ENCODE measurements around the gene SEC11C.
"Not testable (repeated sequence)": the region's sequence is repeated elsewhere in the genome, so short reads cannot be mapped to it uniquely, and the experiment has no call there.

SEC11C gene

GRCh38 chr18:59139615-59140301 is at the start of gene SEC11C:
Gene SEC11C, plus strand, starts transcription at chr18:59139884. Its CDS starts 65 bp downstream, at chr18:59139949.
- DNase-seq (ENCODE audit: low read depth, low spot score) = peak; percentile 99

GRCh38 chr18:59090966-59091603 is 48.6 kb upstream of the SEC11C start:
- DNase-seq (ENCODE audit: low read depth, low spot score) = no peak

DNA sequence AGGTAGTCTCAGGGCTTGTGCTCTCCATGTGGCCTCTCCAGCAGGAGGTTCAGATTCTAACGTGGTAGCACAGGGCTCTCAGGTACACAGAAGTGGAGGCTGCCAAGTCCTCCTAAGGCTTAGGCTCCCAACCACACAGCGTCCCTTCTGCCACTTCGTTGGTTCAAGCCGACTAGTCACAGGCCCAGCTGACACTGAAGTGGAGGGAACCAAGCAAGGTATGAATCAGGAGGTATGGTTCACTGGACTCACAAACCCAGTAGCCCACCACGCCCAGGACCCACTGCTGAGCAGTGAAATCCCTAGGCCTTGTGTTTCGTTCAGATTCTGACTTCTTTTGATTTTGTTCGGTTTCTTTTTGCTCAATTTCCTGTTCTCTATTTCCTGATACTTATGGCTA is 46.0 kb upstream of the SEC11C start:
- DNase-seq (ENCODE audit: low read depth, low spot score) = no peak

DNA sequence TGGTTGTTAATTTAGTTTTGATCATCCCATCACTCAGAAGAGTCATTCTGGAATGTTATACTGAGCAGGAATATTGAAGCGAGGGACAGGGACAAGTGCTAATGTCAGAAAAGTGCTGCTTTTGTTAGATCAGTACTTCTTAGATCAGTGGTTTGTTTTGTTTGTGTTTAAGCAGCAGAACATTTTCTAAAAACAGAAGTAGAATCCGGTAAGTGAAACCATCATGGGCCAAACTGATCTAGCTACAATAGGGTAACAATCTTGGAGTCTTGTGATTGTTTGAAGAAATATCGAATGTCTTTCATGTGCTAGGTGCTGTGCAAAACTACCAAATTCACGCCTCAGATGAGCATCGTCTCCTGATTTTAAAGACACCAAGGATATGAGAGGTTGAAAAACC is 45.1 kb upstream of the SEC11C start:
- no peak for DNase-seq (ENCODE audit: low read depth, low spot score)

- no peak for DNase-seq (ENCODE audit: low read depth, low spot score)
Observed at GRCh38 chr18:59096098-59096789, 43.4 kb upstream of the SEC11C start.

DNA sequence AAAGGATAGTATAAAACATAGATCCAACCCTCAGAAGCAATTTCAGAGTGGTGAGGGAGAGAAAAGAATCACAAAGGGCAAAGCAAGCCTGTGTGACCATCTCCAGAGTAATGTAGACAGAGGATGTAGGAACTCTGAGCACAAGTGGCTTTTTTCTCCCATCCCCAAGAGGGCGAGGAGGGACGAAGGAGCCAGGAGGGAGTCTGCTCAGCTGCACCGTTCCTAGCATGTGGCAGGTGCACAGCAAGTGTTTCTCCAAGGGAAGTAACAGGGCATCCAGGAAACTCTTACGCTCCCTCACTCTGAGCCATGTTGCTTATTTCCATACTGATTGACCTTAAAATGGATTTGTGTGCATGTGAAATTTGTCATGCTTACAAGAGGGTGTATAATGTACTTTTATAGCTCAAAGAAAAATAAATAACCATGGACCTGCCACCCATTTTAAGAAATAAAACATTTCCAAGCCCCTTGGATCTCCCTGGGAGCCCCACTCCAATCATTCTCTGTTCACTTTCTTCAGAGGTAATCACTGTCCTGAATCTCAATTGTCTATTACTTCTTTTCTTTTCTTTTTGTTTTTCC is 37.8 kb upstream of the SEC11C start:
- DNase-seq (ENCODE audit: low read depth, low spot score) = no peak

- DNase-seq (ENCODE audit: low read depth, low spot score) = no peak
Observed at GRCh38 chr18:59109375-59109774, 30.3 kb upstream of the SEC11C start.

- DNase-seq (ENCODE audit: low read depth, low spot score) = no peak
Observed at GRCh38 chr18:59114160-59114559, 25.5 kb upstream of the SEC11C start.

DNA sequence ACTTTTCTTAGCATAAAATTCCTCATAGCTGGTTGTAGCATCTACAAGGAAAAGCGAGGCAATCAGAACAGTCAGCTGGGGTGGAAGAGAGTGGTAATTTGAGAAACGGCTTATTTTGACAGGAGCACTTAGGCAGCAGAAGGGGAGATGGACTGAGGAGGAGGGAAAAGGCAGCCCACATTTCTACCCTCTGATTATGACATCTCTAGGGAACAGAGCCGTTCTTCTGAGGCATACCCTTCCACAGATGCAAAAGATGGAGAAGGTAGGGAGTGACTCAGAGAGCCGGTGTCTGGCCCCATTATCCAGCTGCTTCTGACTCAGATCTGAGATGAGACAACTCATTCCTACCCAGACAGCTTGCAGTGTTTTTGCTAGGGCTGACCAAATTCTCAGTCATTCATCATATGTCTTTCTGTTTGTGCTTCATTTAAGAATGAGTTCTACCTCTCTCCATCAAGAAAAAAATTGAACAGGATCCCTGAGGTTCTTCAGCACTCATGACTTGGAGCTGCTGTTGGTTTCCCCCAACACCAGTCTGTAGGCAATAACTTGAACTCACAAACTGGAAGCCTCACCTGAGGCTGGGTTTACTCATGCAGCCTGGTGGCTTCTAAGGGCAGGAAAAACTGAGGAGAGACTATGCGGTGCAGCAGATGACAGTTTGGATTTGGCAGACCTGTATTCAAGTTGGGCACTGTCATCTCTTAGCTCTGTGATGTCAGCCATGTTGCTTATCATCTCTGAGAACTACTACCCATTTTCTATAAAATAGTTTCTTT is 15.9 kb upstream of the SEC11C start:
- peak; percentile 81 for DNase-seq (ENCODE audit: low read depth, low spot score)

- DNase-seq (ENCODE audit: low read depth, low spot score) = no peak
Observed at GRCh38 chr18:59124370-59124704, 15.3 kb upstream of the SEC11C start.

GRCh38 chr18:59127047-59127446 is 12.6 kb upstream of the SEC11C start:
- no peak for DNase-seq (ENCODE audit: low read depth, low spot score)

GRCh38 chr18:59129951-59130703 is 9.6 kb upstream of the SEC11C start:
- DNase-seq (ENCODE audit: low read depth, low spot score) = no peak

DNA sequence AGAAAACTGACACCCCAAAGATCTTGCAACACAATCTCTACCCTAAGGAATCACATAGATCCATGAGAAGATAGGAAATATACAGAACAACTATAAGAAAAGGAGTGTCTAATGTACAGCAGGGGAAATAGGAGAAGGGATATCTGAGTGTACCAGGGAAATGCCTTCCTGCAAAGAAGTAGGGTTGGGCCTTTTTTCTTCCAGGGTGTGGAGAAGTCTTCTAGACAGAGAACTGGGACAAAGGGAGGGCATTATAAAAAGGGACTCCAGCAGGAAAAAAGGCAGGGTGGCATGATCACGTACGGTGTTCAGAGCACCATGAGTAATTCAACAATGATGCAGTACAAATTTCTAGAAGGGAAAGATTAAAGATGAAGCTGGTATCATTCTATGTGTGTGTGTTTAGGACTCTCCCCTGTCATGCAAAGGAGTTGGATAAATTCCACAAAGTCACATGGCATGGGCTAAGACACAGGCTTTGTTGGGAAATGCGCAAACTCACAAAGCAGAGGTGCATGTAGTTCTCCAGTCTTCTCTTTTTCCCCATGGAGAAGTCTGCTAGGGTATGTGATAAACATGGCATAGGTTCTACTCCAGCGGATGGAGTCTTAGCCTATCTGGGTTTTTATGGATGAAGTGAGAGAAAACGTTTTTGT is 6.7 kb upstream of the SEC11C start:
- DNase-seq (ENCODE audit: low read depth, low spot score) = no peak

DNA sequence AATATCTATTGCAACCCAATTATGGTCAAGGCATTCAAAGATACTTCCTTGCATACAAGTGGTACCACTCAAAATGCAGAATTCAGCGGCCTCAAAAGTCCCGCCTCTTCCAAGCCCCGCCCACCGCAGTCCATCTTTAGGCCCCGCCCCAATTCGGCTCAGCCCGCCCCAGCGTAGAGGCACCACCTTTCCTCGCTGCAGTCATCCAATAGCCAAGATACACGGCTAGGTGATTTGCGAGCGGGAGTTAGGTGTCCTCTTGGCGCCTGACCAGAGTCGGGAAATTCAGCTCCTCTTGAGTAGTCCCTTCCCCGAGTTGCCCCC is 431 bp upstream of the SEC11C start:
- DNase-seq (ENCODE audit: low read depth, low spot score) = peak; percentile 93

- DNase-seq (ENCODE audit: low read depth, low spot score) = peak; percentile 71
Observed at GRCh38 chr18:59140302-59140885, 710 bp downstream of the SEC11C start.

GRCh38 chr18:59141294-59142068 is 1.8 kb downstream of the SEC11C start:
- DNase-seq (ENCODE audit: low read depth, low spot score) = no peak

DNA sequence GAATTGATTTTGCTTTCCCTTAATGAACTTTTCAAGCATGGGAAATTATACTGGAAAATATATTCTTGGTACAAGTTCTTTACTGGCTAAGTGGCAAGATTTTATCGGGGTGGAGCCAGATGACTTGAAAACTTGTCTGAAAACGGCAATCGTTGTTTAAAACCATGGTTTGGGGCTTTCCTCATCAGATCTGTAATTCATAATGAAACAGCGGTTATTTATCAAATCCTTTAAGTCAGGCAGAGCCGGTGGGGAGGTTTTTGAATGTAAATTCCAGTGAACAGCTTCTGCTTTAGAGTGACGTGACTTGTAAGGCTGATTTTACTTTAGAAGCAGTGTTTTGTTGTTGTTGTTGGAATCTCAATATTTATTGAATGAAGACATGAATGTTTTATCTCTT is 2.6 kb downstream of the SEC11C start:
- DNase-seq (ENCODE audit: low read depth, low spot score) = no peak

- DNase-seq (ENCODE audit: low read depth, low spot score) = not testable (repeated sequence)
Observed at GRCh38 chr18:59142800-59143416, 3.2 kb downstream of the SEC11C start.

DNA sequence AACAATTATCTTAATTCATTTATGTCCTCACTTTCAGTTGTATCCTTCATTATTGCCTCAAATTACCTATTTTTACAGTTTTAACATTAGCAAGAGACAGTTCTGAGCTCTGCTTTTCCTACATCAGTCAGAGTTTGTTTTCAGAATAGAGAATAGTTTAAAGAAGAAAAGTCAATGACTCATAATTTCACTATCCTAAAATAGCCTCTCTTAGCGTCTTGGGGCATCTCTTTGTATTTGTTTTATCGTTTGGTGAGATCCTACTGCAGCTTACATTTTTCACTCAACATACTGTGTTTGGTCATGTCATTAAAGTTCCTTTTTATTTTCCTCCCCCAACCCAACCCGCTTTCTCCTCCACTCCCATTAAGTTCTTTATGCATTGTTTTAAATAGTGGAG is 3.8 kb downstream of the SEC11C start:
- no peak for DNase-seq (ENCODE audit: low read depth, low spot score)
